ENCODE measurements around the gene KRT40.

Gene KRT40

GRCh38 chr17:40996829-40997228 lies 12.7 kb upstream of the KRT40 start:
- DNase-seq: no peak

- DNase-seq: no peak
Measured at GRCh38 chr17:40995116-40995515, 11.0 kb upstream of the KRT40 start.

- no peak for DNase-seq
Measured at GRCh38 chr17:40993839-40994238, 9.7 kb upstream of the KRT40 start, which contains the start of gene KRTAP3-3. Gene KRTAP3-3 (minus strand): TSS chr17:40994164. CDS start chr17:40994097, 67 bp downstream.

GRCh38 chr17:40993084-40993483 lies 9.0 kb upstream of the KRT40 start:
- DNase-seq: no peak

- no peak for DNase-seq
Measured at GRCh38 chr17:40992666-40993065, 8.5 kb upstream of the KRT40 start.

GRCh38 chr17:40986920-40987319 lies 2.8 kb upstream of the KRT40 start:
- no peak for DNase-seq

GRCh38 chr17:40981115-40981514 lies 3.0 kb downstream of the KRT40 start:
- no peak for DNase-seq

- no peak for DNase-seq
Measured at GRCh38 chr17:40980596-40980995, 3.5 kb downstream of the KRT40 start.

GRCh38 chr17:40980117-40980516 lies 4.0 kb downstream of the KRT40 start:
- DNase-seq: no peak

- DNase-seq: no peak
Measured at GRCh38 chr17:40978575-40979151, 5.5 kb downstream of the KRT40 start.

GRCh38 chr17:40975516-40975915 lies 8.6 kb downstream of the KRT40 start:
- no peak for DNase-seq

- DNase-seq: no peak
Measured at GRCh38 chr17:40974366-40974765, 9.8 kb downstream of the KRT40 start.

GRCh38 chr17:40967582-40967981 lies 16.5 kb downstream of the KRT40 start:
- DNase-seq: no peak

- no peak for DNase-seq
Measured at GRCh38 chr17:40966848-40967247, 17.3 kb downstream of the KRT40 start, which contains the start of gene KRT39. Gene KRT39 (minus strand): TSS chr17:40966948. CDS start chr17:40966856, 92 bp downstream.

GRCh38 chr17:40963838-40964237 lies 20.3 kb downstream of the KRT40 start:
- DNase-seq: no peak

- no peak for DNase-seq
Measured at GRCh38 chr17:40962059-40962561, 22.0 kb downstream of the KRT40 start.

GRCh38 chr17:40961591-40961990 lies 22.5 kb downstream of the KRT40 start:
- DNase-seq: no peak

GRCh38 chr17:40960144-40960543 lies 24.0 kb downstream of the KRT40 start:
- no peak for DNase-seq

- no peak for DNase-seq
Measured at GRCh38 chr17:40958086-40958953, 25.8 kb downstream of the KRT40 start.

GRCh38 chr17:40956401-40957254 lies 27.5 kb downstream of the KRT40 start:
- DNase-seq: no peak

GRCh38 chr17:40953881-40954280 lies 30.2 kb downstream of the KRT40 start:
- DNase-seq: no peak

GRCh38 chr17:40952661-40953060 lies 31.5 kb downstream of the KRT40 start:
- DNase-seq: no peak

GRCh38 chr17:40952154-40952553 lies 32.0 kb downstream of the KRT40 start:
- DNase-seq: no peak

Measured in effector CD4-positive, alpha-beta T cell (primary cell).